Smooth muscle cell (in vitro differentiated cells): ENCODE data around the gene ZSCAN2. TPM values are rescaled to one million over a fixed set of nuclear protein-coding genes. Genes with fewer than 3 reads are reported as not detected.

ENCODE experiments used
- DNase-seq: peaks from one replicate; lab custom pipeline; 2025; ENCODE audit not compliant: unreplicated experiment; lab: John Stamatoyannopoulos, UW
- H2AFZ ChIP-seq: fragments of 200-600 bp; sonication (generic); 2 replicates; pipeline ENCODE4 v1.6.0; 2016; ENCODE audit warnings: antibody characterized with exemption, low read depth, mild to moderate bottlenecking
- H3F3A ChIP-seq: fragments of 200-600 bp; sonication (generic); 2 replicates; pipeline ENCODE4 v1.6.0; 2017; ENCODE audit warnings: antibody characterized with exemption, low read depth
- H3K27ac ChIP-seq: fragments of 200-600 bp; sonication (generic); 2 replicates; pipeline ENCODE4 v1.5.1; 2016; ENCODE audit warnings: low read depth, mild to moderate bottlenecking
- H3K27me3 ChIP-seq: fragments of 200-600 bp; sonication (generic); 2 replicates; pipeline ENCODE4 v1.6.1; 2016; ENCODE audit warnings: low read depth, mild to moderate bottlenecking
- H3K36me3 ChIP-seq: fragments of 200-600 bp; sonication (generic); 2 replicates; pipeline ENCODE4 v1.5.1; 2016; ENCODE audit warnings: low read depth
- H3K4me1 ChIP-seq: fragments of 200-600 bp; sonication (generic); 2 replicates; pipeline ENCODE4 v1.5.1; 2016; ENCODE audit warnings: low read depth
- H3K4me2 ChIP-seq: fragments of 200-600 bp; sonication (generic); 2 replicates; pipeline ENCODE4 v1.6.0; 2016; ENCODE audit warnings: mild to moderate bottlenecking
- H3K4me3 ChIP-seq: fragments of 200-600 bp; sonication (generic); 2 replicates; pipeline ENCODE4 v1.5.1; 2016; ENCODE audit warnings: mild to moderate bottlenecking
- H3K79me2 ChIP-seq: fragments of 200-600 bp; sonication (generic); 2 replicates; pipeline ENCODE4 v1.6.0; 2016; ENCODE audit warnings: low read depth, mild to moderate bottlenecking
- H3K9ac ChIP-seq: fragments of 200-600 bp; sonication (generic); 2 replicates; pipeline ENCODE4 v1.6.0; 2016; ENCODE audit warnings: low read depth
- H3K9me3 ChIP-seq: fragments of 200-600 bp; sonication (generic); replicated peaks from 2 replicates; pipeline ENCODE4 v1.5.1; 2016; ENCODE audit warnings: low read depth
- H4K20me1 ChIP-seq: fragments of 200-600 bp; sonication (generic); 2 replicates; pipeline ENCODE4 v1.6.0; 2016; ENCODE audit warnings: low read depth
- WGBS: methylation state at CpG from one replicate; pipeline ENCODE4 v1.1.7; 2016; ENCODE audit warnings: low lambda C conversion rate; 5-methylcytosine and 5-hydroxymethylcytosine counted together
- polyA plus RNA-seq: library from polyadenylated mRNA; unstranded; fragments of >200 nt; fragmentation: Nextera tagmentation; extraction: Ambion mirVana; gene quantifications from 2 replicates; pipeline ENCODE4 v1.2.1, GENCODE V29; 2016
- total RNA-seq: library from RNA; depleted of rRNA; stranded (reverse); fragments of >200 nt; gene quantifications from 2 replicates; pipeline ENCODE4 v1.2.3, GENCODE V29; 2014
- TF ChIP-seq, protein P1 (sequence below): fragments of 200-600 bp; sonication (generic); IDR thresholded peaks from 2 replicates; pipeline ENCODE4 v1.5.1; 2017; ENCODE audit warnings: borderline replicate concordance, mild to moderate bottlenecking, antibody characterized with exemption; ENCODE audit not compliant: insufficient read depth, poor library complexity, severe bottlenecking

The ZSCAN2 gene
- total and polyA plus RNA-seq, 2 experiments from 2014 or later: 6.9 to 15.4 TPM

GRCh38 chr15:84653910-84654688 is 53.3 kb downstream of the ZSCAN2 start, which contains the start of gene WDR73:
Gene WDR73 (minus strand): TSS chr15:84654283. CDS start chr15:84654274, 9 bp downstream.
- peak; percentile 90 for DNase-seq
- Histone ChIP-seq H3K9ac (peak within 1 kb of the TSS; percentile 91), H3K36me3 (peaks cover under 1% of the 10 kb centered on the region), H2AFZ (peak within 1 kb of the TSS; percentile 60), H4K20me1 (no peaks in the 10 kb centered on the region), H3K4me2 (peak within 1 kb of the TSS; percentile 87), H3K9me3 (no peaks in the 10 kb centered on the region), H3K27me3 (no peaks in the 10 kb centered on the region), H3K4me3 (peak within 1 kb of the TSS; percentile 67), H3K79me2 (peaks cover 18% of the 10 kb centered on the region), H3F3A (no peaks in the 10 kb centered on the region), H3K4me1 (peaks cover 12% of the 10 kb centered on the region), H3K27ac (peak within 1 kb of the TSS; percentile 88)
- under 1% methylated on average over 49 of the region's 49 CpGs for WGBS
- TF ChIP-seq, protein P1, sequence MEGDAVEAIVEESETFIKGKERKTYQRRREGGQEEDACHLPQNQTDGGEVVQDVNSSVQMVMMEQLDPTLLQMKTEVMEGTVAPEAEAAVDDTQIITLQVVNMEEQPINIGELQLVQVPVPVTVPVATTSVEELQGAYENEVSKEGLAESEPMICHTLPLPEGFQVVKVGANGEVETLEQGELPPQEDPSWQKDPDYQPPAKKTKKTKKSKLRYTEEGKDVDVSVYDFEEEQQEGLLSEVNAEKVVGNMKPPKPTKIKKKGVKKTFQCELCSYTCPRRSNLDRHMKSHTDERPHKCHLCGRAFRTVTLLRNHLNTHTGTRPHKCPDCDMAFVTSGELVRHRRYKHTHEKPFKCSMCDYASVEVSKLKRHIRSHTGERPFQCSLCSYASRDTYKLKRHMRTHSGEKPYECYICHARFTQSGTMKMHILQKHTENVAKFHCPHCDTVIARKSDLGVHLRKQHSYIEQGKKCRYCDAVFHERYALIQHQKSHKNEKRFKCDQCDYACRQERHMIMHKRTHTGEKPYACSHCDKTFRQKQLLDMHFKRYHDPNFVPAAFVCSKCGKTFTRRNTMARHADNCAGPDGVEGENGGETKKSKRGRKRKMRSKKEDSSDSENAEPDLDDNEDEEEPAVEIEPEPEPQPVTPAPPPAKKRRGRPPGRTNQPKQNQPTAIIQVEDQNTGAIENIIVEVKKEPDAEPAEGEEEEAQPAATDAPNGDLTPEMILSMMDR: no peak

GRCh38 chr15:84654689-84655453 is 54.1 kb downstream of the ZSCAN2 start:
- peak overlapping the region; percentile 50 for H2AFZ ChIP-seq
- H3K27ac ChIP-seq: peak overlapping the region; percentile 88

DNA sequence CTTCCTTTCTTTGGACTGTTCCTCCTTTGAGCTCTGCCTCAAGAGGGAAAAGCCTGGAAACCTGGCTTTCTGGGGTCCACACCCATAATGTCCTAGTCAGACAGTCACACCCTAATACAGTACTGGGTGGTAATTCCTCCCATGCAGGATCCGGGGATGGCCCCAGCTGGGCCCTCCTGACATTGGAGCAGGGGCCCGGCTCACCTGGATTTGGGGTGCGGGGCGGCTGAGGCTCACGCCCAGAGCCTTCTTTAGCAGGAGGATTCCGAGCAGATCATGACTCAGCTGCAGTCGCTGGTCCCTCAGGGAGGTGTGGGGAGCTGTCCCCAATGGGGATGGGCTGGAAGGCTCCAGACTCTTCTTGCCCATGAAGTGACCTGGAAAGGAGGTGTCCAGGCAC is 56.2 kb downstream of the ZSCAN2 start:
- no peaks in the 10 kb centered on the region for H3K9me3 ChIP-seq
- no peak overlapping the region for H2AFZ ChIP-seq
- peaks cover 4% of the 10 kb centered on the region for H3F3A ChIP-seq
- H4K20me1 ChIP-seq: no peaks in the 10 kb centered on the region
- WGBS: 89% methylated on average over 7 of the region's 7 CpGs
- peak overlapping the region; percentile 96 for H3K4me2 ChIP-seq
- H3K27ac ChIP-seq: no peak overlapping the region
- DNase-seq: no peak
- no peak overlapping the region for H3K9ac ChIP-seq
- TF ChIP-seq, protein P1: no peak
- H3K27me3 ChIP-seq: no peaks in the 10 kb centered on the region
- H3K36me3 ChIP-seq: no peaks in the 10 kb centered on the region
- H3K79me2 ChIP-seq: peaks cover 15% of the 10 kb centered on the region
- peaks cover 12% of the 10 kb centered on the region for H3K4me1 ChIP-seq
- H3K4me3 ChIP-seq: no peak overlapping the region

More at GRCh38 chr15:84654689-84655453, 54.1 kb downstream of the ZSCAN2 start:
- H3K4me1 ChIP-seq: peaks cover 12% of the 10 kb centered on the region
- peak overlapping the region; percentile 87 for H3K4me2 ChIP-seq
- TF ChIP-seq, protein P1: peak; percentile 49
- H3K9me3 ChIP-seq: no peaks in the 10 kb centered on the region
- no peaks in the 10 kb centered on the region for H3K36me3 ChIP-seq
- H3K79me2 ChIP-seq: peaks cover 15% of the 10 kb centered on the region
- peak; percentile 44 for DNase-seq
- H3K4me3 ChIP-seq: peak overlapping the region; percentile 67
- 13% methylated on average over 19 of the region's 19 CpGs for WGBS
- no peaks in the 10 kb centered on the region for H4K20me1 ChIP-seq
- H3K27me3 ChIP-seq: no peaks in the 10 kb centered on the region
- peak overlapping the region; percentile 66 for H3K9ac ChIP-seq
- H3F3A ChIP-seq: peaks cover 4% of the 10 kb centered on the region
